SIG-M5 treated with dmso at 0.1 percent for 504 hours (cell line): ENCODE measurements around the gene TSPAN18.

Source experiments
- DNase-seq: peaks from one replicate; lab custom pipeline; 2025; ENCODE audit not compliant: unreplicated experiment; lab: John Stamatoyannopoulos, UW

Gene TSPAN18

DNA sequence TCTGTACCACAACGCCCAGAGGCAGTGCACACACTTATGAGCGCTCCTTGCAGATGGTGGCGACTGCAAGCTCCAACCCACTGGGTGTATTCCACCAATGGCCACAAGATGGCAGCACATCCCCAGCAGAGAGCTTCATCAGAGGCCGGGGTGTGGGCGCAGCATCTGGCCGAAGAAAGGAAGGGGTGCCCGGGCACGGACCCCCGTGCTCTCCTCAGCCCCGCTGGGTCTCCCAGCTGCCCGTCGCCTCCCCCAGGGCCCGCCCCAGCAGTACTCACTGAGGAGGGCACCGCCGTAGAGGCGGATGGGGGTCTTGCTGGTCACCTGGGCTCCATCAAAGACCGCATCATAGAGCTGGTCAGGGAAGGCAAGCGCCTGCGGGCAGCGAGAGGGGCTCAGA, 209.8 kb downstream of the TSPAN18 start:
- peak; percentile 73 for DNase-seq

DNA sequence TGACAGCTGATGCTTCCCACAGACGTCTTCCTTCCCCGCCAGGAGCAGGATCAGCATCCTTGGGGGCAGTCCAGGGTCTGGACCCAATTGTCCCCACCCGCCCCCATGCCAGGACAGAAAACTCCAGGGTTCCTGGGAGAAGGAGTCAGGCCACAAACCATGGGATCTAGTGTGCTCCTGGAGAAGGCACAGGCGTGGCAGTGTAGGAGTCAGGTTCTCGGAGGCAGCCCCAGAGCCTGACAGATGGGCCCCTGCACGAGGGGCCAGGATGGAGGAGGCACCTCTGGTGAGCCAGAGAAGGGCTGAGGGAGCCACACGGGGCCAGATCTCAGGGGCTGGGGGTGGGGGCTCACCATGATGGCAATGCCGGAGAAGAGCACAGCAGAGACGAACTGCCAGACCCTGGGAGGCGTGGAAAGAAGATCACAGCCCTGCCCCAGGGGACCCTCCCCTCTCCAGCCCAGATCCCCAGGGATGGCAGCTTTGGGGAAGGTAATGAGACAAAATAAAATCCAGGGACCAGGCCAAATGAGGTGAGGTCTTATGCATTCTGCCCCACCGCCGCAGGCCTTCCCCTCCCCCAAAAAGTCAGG, 210.3 kb downstream of the TSPAN18 start:
- DNase-seq: no peak

- no peak for DNase-seq
Measured at GRCh38 chr11:44938066-44938691, 211.4 kb downstream of the TSPAN18 start.

DNA sequence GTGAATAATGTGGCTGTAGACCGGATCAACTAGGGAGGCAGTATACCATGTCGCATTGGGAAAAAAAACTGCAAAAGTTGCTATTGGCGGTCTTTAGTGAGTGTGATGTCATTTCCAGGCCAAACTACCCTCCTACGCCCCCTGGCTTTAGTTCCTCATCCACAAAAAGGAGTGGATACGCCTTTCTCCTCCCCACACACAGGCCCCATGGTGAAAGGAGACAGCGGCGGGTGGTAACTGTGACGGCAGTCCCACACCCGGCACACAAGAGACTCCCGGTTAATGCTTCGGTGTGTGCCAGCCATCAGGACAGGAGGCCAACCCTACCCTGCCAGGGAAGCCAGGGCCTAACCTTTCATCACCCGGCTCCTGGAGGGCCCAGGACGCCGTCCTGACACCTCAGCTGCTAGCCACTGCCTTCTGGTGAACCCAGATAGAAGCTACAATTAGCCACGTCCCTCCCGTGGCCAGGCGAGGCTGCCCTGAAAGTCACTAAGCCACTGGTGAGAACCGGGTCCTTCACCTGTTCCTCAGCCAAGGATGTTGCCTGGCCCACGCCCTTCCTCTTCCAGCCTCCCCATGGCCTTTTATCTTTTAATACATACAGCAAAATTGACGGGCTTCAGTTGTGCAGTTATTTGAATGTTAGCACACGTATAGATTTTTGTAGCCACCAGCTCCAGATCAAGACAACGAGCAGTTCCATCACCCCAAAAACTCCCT, 213.1 kb downstream of the TSPAN18 start:
- no peak for DNase-seq

GRCh38 chr11:44940404-44940803, 213.6 kb downstream of the TSPAN18 start:
- DNase-seq: no peak

- DNase-seq: no peak
Measured at GRCh38 chr11:44940835-44941234, 214.1 kb downstream of the TSPAN18 start.

DNA sequence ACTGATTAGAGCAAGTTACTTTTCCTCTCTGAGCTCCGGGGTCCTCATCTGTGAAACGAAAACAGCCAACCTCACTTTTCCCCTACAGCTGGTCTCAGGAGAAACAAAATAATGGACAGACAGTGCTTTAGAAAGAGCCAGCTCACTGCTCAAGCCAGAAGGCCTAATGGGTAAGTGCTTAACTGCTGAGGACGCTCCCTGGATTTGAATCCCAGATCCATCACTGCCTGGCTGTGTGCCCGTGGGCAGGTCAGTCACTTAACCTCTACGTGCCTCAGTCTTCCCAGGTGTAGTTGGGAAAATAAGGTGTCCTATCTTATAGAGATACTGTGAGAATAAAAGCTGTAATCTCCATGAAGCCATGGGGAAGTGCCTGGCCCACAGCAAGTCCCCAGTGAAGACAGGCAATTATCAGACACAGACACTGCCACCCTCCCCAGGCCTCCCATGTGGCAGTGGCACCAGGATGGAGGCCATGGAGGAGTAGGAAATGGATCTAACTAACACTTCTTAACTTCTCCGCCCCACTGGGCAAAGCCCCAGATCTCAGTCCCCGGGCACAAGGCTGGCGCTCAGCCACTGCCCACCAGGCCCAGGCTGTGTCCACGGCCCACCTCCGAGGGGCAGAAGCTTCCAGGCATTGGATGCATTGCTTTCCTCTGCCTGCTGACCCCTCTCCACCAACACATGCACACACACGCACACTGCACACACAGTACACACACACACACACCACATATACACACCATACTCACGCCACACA, 214.7 kb downstream of the TSPAN18 start:
- DNase-seq: no peak

DNA sequence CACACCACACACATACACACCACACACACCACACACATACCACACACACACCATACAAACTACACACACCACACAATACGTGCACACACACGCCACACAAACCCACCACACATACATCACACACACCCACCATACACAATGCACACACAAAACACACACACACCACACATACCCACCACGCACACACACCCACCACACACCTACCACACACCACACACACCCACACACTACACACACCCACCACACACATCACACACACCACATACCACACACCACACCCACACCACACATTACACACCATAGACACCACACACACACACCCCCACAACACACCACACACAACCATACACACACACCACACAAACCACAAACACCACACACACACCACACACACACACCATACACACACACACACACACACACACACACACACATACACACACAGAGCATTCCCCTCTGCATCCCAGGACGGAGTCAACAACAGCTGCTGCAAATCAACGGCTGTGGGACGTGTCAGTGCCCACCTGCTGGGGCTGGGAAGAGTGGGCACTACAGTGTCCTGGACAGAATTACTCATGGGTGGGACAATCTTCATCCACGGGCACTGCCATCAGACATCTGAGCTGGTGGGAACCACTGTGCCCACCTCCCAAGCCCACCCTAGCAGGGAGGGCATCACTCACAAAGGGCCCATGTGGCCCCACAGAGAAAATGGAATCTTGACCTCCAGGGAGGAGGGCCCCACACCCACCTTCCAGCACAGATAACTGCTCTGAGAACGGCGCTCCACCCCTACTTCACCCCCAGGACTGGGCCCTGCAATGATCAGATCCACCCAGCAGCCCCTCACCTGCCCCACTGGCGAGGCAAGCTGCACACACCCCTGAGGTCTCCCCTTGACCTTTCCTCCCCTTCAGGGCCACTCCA, 215.5 kb downstream of the TSPAN18 start:
- no peak for DNase-seq

- DNase-seq: peak; percentile 16
Measured at GRCh38 chr11:44943118-44943517, 216.4 kb downstream of the TSPAN18 start.

GRCh38 chr11:44943696-44944095, 216.9 kb downstream of the TSPAN18 start:
- DNase-seq: no peak

GRCh38 chr11:44944181-44944852, 217.6 kb downstream of the TSPAN18 start:
- DNase-seq: no peak

DNA sequence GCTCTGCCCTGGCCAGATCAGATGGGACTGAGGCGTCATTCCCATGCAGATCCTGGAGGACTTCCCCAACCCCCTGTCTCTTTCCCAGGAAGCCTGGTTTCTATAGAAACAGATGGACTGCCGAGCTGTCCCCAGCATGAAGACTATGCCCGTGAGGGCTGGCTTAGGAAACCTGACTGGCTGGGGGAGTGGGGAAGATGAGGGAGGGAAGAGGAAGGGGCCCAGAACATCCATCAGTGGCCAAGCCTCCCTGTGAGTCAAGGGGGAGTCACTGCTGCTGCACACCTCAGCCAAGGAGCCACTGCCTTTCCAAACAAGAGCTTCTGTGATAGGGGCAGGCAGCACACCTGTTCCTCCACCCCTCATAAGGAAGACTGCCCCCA, 218.1 kb downstream of the TSPAN18 start:
- no peak for DNase-seq

- no peak for DNase-seq
Measured at GRCh38 chr11:44945666-44946065, 218.9 kb downstream of the TSPAN18 start.

- no peak for DNase-seq
Measured at GRCh38 chr11:44946263-44946662, 219.5 kb downstream of the TSPAN18 start.

DNA sequence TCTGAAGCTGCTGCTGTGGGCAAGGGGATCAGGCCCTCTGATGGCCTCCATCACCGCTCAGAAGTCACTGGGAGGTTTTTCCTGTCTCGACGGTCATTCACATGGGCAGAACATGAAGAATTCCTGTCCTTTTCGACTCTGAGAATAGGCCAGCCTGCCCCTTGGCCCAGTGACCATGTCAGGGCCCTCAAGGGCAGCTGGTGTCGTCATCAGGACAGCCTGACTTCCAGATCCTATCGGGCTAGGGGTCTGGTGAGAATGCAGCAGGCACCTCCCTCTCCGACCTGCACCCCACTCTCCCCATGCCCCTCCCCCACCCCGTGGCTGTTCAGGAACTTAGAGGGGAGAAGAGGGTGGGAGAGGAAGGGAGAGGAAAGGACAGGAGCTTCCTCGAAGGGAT, 220.4 kb downstream of the TSPAN18 start:
- no peak for DNase-seq

- no peak for DNase-seq
Measured at GRCh38 chr11:44948155-44948554, 221.4 kb downstream of the TSPAN18 start.

DNA sequence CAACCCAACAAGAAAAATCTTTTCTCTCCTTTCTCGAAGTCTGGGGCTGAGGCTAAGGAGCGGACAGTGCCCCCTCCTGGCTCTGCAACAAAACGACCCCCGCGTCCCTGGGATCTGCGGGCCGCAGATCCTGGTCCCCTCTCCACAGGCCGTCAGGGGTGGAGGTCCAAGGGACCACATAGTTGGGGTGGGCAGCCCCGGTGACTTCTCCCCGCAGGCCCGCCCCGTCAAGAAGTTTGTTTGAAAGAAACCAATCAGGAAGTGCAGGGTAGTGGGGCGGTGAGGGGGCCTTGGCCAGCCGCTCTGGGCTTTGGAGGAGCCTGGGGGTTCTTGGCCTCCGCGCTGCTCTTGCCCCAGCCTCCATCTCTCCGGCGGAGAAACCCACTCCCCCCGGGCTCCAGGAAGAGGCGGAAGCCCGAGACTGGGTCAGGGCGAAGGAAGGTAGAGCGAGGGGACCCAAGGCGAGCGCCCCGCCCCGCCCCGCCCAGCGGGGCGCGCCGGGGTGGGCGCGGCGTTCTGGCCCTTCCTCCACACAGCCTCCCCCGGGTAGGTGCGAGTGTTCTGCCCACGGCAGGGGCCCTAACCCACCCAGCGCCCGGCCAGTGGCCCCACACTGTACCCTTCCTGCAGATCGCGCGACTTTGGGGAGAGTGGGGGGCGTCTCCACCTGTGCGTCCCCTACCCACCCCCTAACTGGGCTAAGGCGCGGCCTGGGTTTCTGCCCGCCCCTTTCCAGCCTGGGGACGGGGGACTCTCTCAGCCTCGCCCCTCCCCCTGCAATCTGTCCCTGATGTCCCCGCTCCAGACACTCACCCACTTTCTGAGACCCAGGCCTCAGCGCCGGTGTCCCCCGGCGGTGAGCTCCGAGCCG, 222.6 kb downstream of the TSPAN18 start:
- DNase-seq: no peak

DNA sequence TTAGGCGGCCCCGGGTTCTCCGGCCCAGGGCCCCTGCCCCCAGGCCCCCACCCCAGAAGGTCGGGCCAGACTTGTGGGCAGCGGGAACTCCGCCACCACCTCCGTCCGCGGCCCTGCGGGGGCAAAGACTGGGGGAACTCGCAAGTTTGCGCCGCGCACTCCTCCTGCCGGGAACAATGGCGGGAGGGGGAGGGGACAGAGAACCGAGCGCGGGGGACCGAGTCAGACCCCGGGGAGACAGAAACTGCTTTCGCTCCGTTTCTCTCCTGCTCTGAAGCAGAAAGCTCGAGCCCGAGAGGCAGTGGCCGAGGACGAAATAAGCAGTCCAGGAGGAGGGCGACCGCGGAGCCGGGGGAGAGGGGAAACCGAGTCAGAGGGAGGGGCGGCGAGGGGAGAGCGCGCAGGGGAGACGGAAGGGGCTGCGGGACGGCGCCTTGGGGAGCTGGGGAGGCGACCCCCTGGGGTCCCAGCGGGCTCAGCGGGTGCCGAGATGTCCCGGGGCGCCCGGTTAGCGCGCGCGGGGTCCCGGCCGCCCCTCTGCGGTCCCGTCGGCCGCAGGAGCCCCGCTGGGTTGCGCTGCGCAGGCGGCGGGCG, 223.4 kb downstream of the TSPAN18 start:
- DNase-seq: no peak
